ENCODE measurements around the gene HYI.
"Not testable (repeated sequence)": the region's sequence is repeated elsewhere in the genome, so short reads cannot be mapped to it uniquely, and the experiment has no call there.

The HYI gene

DNA sequence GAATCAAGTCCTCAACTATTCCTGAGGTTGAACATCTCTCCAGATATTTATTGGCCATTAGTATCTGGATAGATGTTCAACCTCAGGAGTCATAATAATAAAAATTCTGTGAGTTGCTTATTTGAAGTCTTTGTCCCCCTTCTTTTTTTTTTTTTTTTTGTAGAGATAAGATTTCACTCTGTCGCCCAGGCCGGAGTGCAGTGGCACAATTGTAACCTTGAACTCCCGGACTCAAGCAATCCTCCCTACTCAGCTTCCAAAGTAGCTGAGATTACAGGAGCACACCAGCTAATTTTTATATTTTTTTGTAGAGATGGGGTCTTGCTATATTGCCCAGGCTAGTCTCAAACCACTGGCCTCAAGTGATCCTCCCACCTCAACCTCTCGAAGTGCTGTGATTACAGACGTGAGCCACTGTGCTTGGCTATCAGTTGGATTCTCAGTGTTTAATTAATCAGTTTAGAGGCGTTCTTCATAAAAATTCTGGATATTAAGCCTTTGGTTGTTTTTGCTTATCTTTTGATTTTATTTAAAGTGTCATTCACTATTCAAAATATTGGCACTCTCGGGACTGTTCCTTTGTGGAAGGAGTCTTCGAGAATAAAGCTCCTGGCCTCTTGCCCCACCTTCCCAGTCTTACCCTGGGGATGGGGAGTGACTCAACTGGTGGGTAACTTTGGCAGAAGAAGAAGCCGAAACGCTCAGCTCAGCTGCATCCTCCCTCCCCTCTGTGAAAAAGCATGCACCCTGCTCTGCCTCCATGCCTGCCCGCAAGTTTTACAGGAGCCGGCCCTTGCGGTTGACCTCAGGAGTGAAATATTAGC lies 11.2 kb upstream of the HYI start:
- no peak for DNase-seq

GRCh38 chr1:43463479-43463878 lies 9.7 kb upstream of the HYI start:
- DNase-seq = no peak

GRCh38 chr1:43460988-43461693 lies 7.4 kb upstream of the HYI start:
- DNase-seq = no peak

DNA sequence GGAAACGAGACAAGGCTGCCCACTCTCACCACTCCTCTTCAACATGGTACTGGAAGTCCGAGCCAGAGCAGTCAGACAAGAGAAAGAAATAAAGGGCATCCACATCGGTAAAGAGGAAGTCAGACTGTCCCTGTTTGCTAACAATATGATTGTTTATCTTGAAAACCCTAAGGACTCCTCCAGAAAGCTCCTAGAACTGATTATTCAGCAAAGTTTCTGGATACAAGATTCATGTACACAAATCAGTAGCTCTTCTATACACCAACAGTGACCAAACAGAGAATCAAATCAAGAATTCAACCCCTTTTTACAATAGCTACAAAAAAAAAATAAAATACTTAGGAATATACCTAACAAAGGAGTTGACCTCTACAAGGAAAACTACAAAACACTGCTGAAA lies 4.6 kb upstream of the HYI start:
- DNase-seq = not testable (repeated sequence)

GRCh38 chr1:43455213-43455889 lies 1.6 kb upstream of the HYI start:
- DNase-seq = no peak

DNA sequence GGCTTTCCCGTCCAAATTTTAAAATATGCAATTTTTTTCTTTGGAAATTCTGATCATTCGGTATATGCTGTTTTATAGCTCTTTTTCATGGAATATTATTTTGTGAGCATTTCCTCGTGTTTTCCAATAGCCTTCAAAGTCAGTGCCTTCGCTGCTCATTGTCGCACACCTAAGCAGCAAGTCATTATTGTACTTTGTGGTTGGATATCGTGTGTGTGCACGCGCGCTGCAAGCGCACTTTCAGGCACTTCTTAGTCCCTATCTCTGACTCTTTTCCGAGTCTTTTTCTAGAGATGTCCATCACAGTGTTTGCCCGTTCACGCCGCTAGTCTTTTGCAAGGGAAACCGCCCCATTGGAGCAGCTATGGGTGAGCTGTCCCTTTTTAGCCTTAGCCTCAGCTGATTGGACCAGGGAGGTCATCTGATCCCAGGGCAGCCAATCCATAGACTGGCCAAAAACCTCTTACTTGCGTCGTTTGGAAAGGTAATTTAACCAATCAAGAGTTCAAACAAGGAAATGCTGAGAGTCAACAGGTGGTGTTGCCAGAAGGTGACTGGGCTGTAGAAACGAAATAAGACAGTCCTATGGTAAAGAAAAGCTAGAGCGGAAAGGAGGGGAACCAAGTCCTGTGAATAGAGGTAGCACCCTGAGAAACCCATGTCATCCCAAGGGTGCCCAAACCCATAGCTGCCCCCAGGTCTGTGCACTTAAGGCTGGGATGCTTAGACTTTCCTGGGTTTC lies 710 bp upstream of the HYI start:
- peak; percentile 72 for DNase-seq

- DNase-seq = no peak
These were observed 816 bp downstream of the HYI start for GRCh38 chr1:43452789-43453441.

- no peak for DNase-seq
These were observed 1.8 kb downstream of the HYI start for GRCh38 chr1:43451701-43452532.

GRCh38 chr1:43451157-43451591 lies 2.6 kb downstream of the HYI start:
- no peak for DNase-seq

DNA sequence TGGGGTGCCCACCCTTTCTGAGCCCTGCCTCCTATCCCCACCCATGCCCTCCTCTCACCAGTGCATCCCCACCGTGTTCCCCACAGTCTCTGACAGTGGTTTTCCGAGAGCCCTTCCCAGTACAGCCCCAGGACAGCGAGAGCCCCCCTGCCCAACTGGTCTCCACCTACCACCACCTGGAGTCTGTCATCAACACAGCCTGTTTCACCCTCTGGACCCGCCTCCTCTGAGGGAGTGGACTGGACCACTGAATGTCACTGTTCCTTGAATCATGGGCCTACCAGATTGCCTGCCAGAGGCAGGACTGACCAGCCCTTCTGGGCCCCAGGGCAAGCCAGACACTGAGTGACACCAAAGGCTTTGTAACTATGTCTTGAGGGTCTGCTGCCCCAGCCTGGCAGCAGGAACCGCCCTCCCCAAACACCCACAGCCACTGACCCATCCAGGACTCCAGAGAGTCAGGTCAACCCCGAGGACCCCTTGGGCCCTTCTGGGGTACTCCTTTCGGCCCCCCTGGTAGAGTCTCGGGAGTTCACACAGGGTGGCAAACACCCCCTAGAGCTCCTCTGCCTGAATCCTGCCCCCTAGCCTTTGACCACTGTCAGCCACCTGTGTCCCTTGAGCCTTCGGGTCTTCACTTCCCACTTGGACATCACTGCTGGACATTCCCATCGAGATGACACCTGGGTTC lies 3.3 kb downstream of the HYI start:
- no peak for DNase-seq

DNA sequence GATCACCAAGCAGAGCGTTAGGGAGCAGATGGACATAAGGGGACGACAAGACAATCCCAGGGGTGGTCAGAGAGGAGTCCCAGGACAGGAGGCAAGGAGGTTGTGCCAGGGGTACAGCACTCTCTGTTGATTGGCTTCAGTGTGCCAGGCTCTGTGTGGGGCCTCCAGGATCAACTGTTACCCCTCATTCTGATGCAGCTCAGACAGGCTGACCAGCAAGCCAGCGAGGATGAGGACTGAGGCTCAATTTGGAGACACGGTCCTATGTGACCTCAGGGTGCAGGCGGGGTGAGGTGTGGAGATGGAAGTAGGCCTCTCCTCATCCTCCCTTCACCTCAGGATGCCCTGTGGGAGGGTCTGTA lies 4.0 kb downstream of the HYI start:
- DNase-seq = no peak

- no peak for DNase-seq
These were observed 4.6 kb downstream of the HYI start for GRCh38 chr1:43448955-43449707.

DNA sequence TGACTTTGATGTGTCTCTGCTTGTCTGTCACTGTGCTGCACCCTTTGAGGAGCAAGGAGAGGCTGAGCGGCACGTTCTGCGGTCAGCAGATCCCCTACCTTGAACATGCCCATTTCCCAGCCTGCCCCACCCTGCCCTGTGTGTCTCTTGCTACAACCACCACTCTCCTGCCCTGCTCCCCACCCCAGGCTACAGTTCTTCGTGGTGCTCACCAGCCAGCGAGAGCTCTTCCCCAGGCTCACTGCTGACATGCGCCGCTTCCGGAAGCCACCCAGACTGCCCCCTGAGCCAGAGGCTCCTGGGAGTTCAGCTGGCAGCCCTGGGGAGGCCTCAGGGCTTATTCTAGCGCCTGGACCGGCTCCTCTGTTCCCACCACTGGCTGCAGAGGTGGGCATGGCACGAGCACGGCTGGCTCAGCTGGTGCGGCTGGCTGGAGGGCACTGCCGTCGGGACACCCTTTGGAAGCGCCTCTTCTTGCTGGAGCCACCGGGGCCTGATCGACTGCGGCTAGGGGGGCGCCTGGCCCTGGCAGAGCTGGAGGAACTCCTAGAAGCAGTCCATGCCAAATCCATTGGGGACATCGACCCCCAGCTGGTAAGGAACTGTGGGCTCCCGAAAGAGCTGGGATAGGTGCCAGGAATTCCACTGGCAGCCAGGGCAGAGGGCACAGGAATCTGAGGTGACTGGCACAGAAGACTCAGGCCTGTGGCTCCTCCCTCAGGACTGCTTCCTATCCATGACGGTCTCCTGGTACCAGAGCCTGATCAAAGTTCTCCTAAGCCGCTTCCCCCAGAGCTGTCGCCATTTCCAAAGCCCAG lies 5.6 kb downstream of the HYI start:
- no peak for DNase-seq

GRCh38 chr1:43446881-43447835 lies 6.6 kb downstream of the HYI start:
- no peak for DNase-seq

DNA sequence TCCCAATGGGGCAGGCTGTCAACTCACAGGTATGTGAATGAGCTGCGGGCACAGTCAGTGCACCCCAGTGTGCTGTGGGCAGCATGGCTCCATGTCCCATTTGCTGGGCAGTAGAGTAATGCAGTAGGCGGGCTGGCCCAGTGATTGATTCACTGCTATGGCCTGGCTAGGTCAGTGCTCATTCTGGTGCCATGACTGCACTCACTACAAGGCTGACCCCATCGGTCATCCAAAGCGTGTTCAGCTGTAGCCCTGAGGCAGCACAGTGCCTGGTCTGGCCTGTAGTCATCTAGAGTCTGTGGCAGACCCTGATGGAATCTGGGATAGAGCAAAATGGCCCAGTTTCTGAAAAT lies 7.4 kb downstream of the HYI start:
- no peak for DNase-seq

DNA sequence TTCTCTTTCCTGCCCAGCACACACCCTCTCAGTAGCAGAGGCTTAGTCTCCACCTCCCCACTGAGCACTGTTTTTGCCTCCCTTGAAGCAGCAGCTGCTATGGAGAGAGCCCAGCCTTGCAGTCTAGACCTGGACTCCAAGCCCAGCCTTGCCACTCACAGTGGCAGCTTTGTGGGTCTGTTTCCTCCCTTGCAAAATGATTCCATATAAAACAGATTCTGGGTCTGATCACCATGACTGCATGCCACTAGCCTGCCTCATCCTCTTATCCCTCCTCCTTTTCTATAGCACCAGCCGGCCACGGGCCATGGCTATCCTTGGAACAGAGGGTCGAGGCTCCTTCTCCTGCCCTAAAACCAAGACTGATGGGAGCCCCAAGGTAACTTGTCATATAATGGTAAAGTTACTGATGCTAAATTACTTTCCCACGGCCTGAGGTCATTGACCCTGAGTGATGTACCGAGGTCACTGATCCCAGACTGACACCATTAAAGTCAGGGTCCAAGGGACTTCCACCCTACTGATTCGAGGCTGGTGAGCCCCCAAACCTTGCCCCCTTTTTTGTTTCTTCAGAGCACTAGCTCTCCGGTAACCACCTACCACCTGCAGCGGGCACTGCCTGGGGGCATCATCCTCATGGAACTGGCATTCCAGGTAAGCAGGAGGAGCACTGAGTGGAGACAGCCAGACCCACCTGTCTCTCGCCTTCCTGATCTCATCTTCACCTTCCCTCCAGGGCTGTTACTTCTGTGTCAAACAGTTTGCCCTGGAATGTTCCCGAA lies 7.9 kb downstream of the HYI start:
- DNase-seq = no peak

- DNase-seq = no peak
These were observed 8.9 kb downstream of the HYI start for GRCh38 chr1:43444836-43445235.
